DND-41 (cell line): ENCODE measurements around the gene MAMSTR.

ENCODE experiments used
- EZH2 ChIP-seq: IDR thresholded peaks from 3 replicates; pipeline ENCODE4 v1.6.1; 2012; ENCODE audit warnings: borderline replicate concordance, low read depth, mild to moderate bottlenecking, moderate library complexity, low read length, inconsistent platforms; ENCODE audit not compliant: severe bottlenecking
- TF ChIP-seq, protein P1 (sequence below): IDR thresholded peaks from 2 replicates; pipeline ENCODE4 v1.5.1; 2012; ENCODE audit warnings: borderline replicate concordance, low read length, moderate library complexity, mild to moderate bottlenecking; ENCODE audit not compliant: poor library complexity, severe bottlenecking; ENCODE audit errors: extremely low read depth

GRCh38 chr19:48752496-48753365, 33.2 kb upstream of the MAMSTR start, which contains the start of gene FUT1:
- no peak for TF ChIP-seq EZH2
- TF ChIP-seq, protein P1, sequence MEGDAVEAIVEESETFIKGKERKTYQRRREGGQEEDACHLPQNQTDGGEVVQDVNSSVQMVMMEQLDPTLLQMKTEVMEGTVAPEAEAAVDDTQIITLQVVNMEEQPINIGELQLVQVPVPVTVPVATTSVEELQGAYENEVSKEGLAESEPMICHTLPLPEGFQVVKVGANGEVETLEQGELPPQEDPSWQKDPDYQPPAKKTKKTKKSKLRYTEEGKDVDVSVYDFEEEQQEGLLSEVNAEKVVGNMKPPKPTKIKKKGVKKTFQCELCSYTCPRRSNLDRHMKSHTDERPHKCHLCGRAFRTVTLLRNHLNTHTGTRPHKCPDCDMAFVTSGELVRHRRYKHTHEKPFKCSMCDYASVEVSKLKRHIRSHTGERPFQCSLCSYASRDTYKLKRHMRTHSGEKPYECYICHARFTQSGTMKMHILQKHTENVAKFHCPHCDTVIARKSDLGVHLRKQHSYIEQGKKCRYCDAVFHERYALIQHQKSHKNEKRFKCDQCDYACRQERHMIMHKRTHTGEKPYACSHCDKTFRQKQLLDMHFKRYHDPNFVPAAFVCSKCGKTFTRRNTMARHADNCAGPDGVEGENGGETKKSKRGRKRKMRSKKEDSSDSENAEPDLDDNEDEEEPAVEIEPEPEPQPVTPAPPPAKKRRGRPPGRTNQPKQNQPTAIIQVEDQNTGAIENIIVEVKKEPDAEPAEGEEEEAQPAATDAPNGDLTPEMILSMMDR = no peak
